H1 (cell line): ENCODE results near the gene ACSL3. TPM values are rescaled to one million over a fixed set of nuclear protein-coding genes. Genes with fewer than 3 reads are reported as not detected.
"Not testable (repeated sequence)": the region's sequence is repeated elsewhere in the genome, so short reads cannot be mapped to it uniquely, and the experiment has no call there.

Experiments used
- CTCF ChIA-PET: fragments of 300-600 bp; sonication (Branson Sonifier 250); formaldehyde crosslinking; loops from one replicate; lab custom pipeline; 2021; ENCODE audit not compliant: partially characterized antibody; lab: Charles Lee
- POLR2A ChIA-PET: fragments of 300-600 bp; sonication (Branson Sonifier 250); formaldehyde crosslinking; loops from one replicate; lab custom pipeline; 2021; ENCODE audit warnings: inconsistent platforms; ENCODE audit not compliant: partially characterized antibody; lab: Charles Lee
- DNase-seq, 2 experiments: peaks; one replicate each; pipeline versions ENCODE4 v3.0.0 to v3.0.0-alpha.2; 2010 to 2022; ENCODE audit warnings: low spot score in 2 of 2, low read depth in 1 of 2, mixed read lengths in 1 of 2
- FAIRE-seq: peaks from 2 replicates; lab custom pipeline; 2011; peaks lifted over from hg19 to GRCh38; lab: Jason Lieb, UNC
- H2AFZ ChIP-seq: 2 replicates; pipeline ENCODE4 v1.8.1; 2012; ENCODE audit warnings: low read length, inconsistent platforms
- H2AK5ac ChIP-seq: 2 replicates; pipeline ENCODE4 v1.6.1; 2013; ENCODE audit warnings: low read depth, low read length
- H2BK120ac ChIP-seq: replicated peaks from 2 replicates; pipeline ENCODE3; 2013; ENCODE audit warnings: low read depth, low read length, inconsistent platforms
- H2BK12ac ChIP-seq: 2 replicates; pipeline ENCODE4 v1.6.1; 2013; ENCODE audit warnings: low read depth, low read length
- H2BK15ac ChIP-seq: 2 replicates; pipeline ENCODE4 v1.6.1; 2013; ENCODE audit warnings: low read length
- H2BK20ac ChIP-seq: 2 replicates; pipeline ENCODE4 v1.6.1; 2013; ENCODE audit warnings: low read length
- H2BK5ac ChIP-seq: 2 replicates; pipeline ENCODE4 v1.6.1; 2013; ENCODE audit warnings: low read depth, low read length
- H3K14ac ChIP-seq: 2 replicates; pipeline ENCODE4 v1.6.1; 2013; ENCODE audit warnings: inconsistent platforms; ENCODE audit not compliant: insufficient read length
- H3K18ac ChIP-seq: 2 replicates; pipeline ENCODE4 v1.6.1; 2013; ENCODE audit warnings: low read length; ENCODE audit errors: extremely low read depth
- H3K23ac ChIP-seq: 2 replicates; pipeline ENCODE4 v1.6.1; 2013; ENCODE audit warnings: inconsistent platforms; ENCODE audit not compliant: insufficient read length
- H3K23me2 ChIP-seq: 2 replicates; pipeline ENCODE4 v1.6.1; 2013; ENCODE audit warnings: low read depth, low read length
- H3K27ac ChIP-seq: 2 replicates; pipeline ENCODE4 v1.6.1; 2011; ENCODE audit warnings: low read depth, low read length, inconsistent platforms
- H3K27me3 ChIP-seq, 4 experiments: replicated peaks in 1 of 4; 1 replicate in 1 of 4; 2 replicates in 3 of 4; pipeline versions ENCODE4 v1.6.1 to v1.8.1; 2011 to 2013; ENCODE audit warnings: low read length in 3 of 4, mild to moderate bottlenecking in 3 of 4, inconsistent platforms in 2 of 4, mixed read lengths in 2 of 4, moderate library complexity in 1 of 4; ENCODE audit not compliant: control insufficient read depth in 3 of 4, insufficient read depth in 3 of 4; ENCODE audit errors: extremely low read depth in 1 of 4
- H3K36me3 ChIP-seq, 4 experiments: 2 replicates each; pipeline versions ENCODE4 v1.6.1 to v1.8.1; 2011 to 2013; ENCODE audit warnings: mild to moderate bottlenecking in 4 of 4, low read length in 3 of 4, moderate library complexity in 2 of 4, control low read depth in 1 of 4, inconsistent platforms in 1 of 4; ENCODE audit not compliant: insufficient read depth in 4 of 4, control insufficient read depth in 2 of 4
- H3K4ac ChIP-seq: replicated peaks from 2 replicates; pipeline ENCODE3; 2013; ENCODE audit warnings: low read length, low read depth, mixed read lengths, inconsistent platforms; ENCODE audit not compliant: insufficient read length
- H3K4me1 ChIP-seq, 4 experiments: replicated peaks in 1 of 4; 1 replicate in 1 of 4; 2 replicates in 3 of 4; pipeline versions ENCODE4 v1.6.1 to v1.8.1; 2011 to 2013; ENCODE audit warnings: low read length in 3 of 4, inconsistent platforms in 2 of 4, mixed read lengths in 1 of 4; ENCODE audit not compliant: insufficient read depth in 4 of 4, control insufficient read depth in 3 of 4
- H3K4me2 ChIP-seq, 2 experiments: 2 replicates each; pipeline versions ENCODE4 v1.6.1 to v1.8.1; 2011 to 2013; ENCODE audit warnings: low read depth in 2 of 2, low read length in 2 of 2, control low read depth in 1 of 2, inconsistent platforms in 1 of 2, mild to moderate bottlenecking in 1 of 2; ENCODE audit not compliant: insufficient read depth in 1 of 2
- H3K4me3 ChIP-seq, 4 experiments: fragments of 200-600, 300-600 bp in 1 of 4; sonication (generic), shearing (Covaris generic), sonication (Bioruptor Twin) in 1 of 4; 2 replicates each; pipeline versions ENCODE4 v1.5.1 to v1.8.1; 2011 to 2016; ENCODE audit warnings: low read length in 4 of 4, low read depth in 3 of 4, control low read depth in 2 of 4, inconsistent platforms in 2 of 4, mild to moderate bottlenecking in 2 of 4, mixed read lengths in 1 of 4, moderate library complexity in 1 of 4; ENCODE audit not compliant: insufficient read depth in 2 of 4; ENCODE audit errors: extremely low read depth in 1 of 4
- H3K56ac ChIP-seq: replicated peaks from 2 replicates; pipeline ENCODE3; 2013; ENCODE audit warnings: low read depth, mild to moderate bottlenecking, mixed read lengths, low read length, inconsistent platforms; ENCODE audit not compliant: insufficient read length
- H3K79me1 ChIP-seq: 2 replicates; pipeline ENCODE4 v1.6.1; 2013; ENCODE audit warnings: low read depth, low read length, control low read depth
- H3K79me2 ChIP-seq, 2 experiments: 2 replicates each; pipeline versions ENCODE4 v1.6.1 to v1.8.1; 2012 to 2013; ENCODE audit warnings: low read length in 2 of 2, mild to moderate bottlenecking in 2 of 2, inconsistent platforms in 1 of 2; ENCODE audit not compliant: insufficient read depth in 2 of 2, control insufficient read depth in 1 of 2
- H3K9ac ChIP-seq, 4 experiments: replicated peaks in 1 of 4; 1 replicate in 1 of 4; 2 replicates in 3 of 4; pipeline versions ENCODE4 v1.6.1 to v1.8.1; 2011 to 2013; ENCODE audit warnings: low read depth in 3 of 4, low read length in 3 of 4, control low read depth in 2 of 4, mild to moderate bottlenecking in 2 of 4, moderate library complexity in 2 of 4, inconsistent platforms in 1 of 4; ENCODE audit errors: extremely low read depth in 1 of 4
- H3K9me3 ChIP-seq, 2 experiments: 2 replicates each; pipeline versions ENCODE4 v1.6.1 to v1.8.1; 2012 to 2013; ENCODE audit warnings: mild to moderate bottlenecking in 2 of 2, moderate library complexity in 2 of 2, control low read depth in 1 of 2, inconsistent platforms in 1 of 2, low read depth in 1 of 2, low read length in 1 of 2, mixed read lengths in 1 of 2; ENCODE audit not compliant: insufficient read depth in 2 of 2
- H4K20me1 ChIP-seq, 2 experiments: replicated peaks in 1 of 2; 2 replicates each; pipeline versions ENCODE3 to v1.8.1; 2011 to 2013; ENCODE audit warnings: inconsistent platforms in 2 of 2, low read length in 2 of 2, mild to moderate bottlenecking in 1 of 2; ENCODE audit not compliant: insufficient read depth in 2 of 2, control insufficient read depth in 1 of 2
- H4K5ac ChIP-seq: 2 replicates; pipeline ENCODE4 v1.6.1; 2013; ENCODE audit warnings: low read length, low read depth, mixed read lengths, inconsistent platforms; ENCODE audit not compliant: insufficient read length
- H4K8ac ChIP-seq: 2 replicates; pipeline ENCODE4 v1.8.0; 2013; ENCODE audit warnings: mild to moderate bottlenecking, moderate library complexity, low read length, inconsistent platforms; ENCODE audit not compliant: insufficient read depth; ENCODE audit errors: extremely low read depth
- H4K91ac ChIP-seq: replicated peaks from 2 replicates; pipeline ENCODE3; 2013; ENCODE audit warnings: low read length, mixed read lengths, inconsistent platforms; ENCODE audit not compliant: insufficient read length
- WGBS, 2 experiments: shearing (Covaris generic) in 1 of 2; methylation state at CpG; one replicate each; pipeline versions ENCODE4 v1.1.6 to v1.1.7; 2013 to 2015; ENCODE audit warnings: low lambda C conversion rate in 2 of 2, mixed read lengths in 2 of 2, inconsistent platforms in 1 of 2, low coverage in 1 of 2, missing lambda C conversion rate in 1 of 2; ENCODE audit not compliant: insufficient replicate concordance in 2 of 2, insufficient coverage in 1 of 2, insufficient read length in 1 of 2; ENCODE audit errors: extremely low coverage in 1 of 2, missing lambda C conversion rate in 1 of 2; 5-methylcytosine and 5-hydroxymethylcytosine counted together
- polyA plus RNA-seq, 7 experiments: library from polyadenylated mRNA; depleted of rRNA in 3 of 7; stranded (reverse) in 5 of 7; unstranded in 2 of 7; fragments of >200 nt in 5 of 7; fragments of 200-250 nt in 2 of 7; gene quantifications; 1 replicate in 5 of 7; 2 replicates in 1 of 7; 4 replicates in 1 of 7; pipeline versions ENCODE4 v1.2.1 to v1.2.3, GENCODE V29; 2011 to 2013; ENCODE audit warnings: missing spikeins in 2 of 7, mixed read lengths in 2 of 7
- total RNA-seq: library from RNA; stranded (reverse); fragmentation: NEBNext Ultra II Directional; extraction: Animal tissue kit (Norgen Biotek cat#: 25700); gene quantifications from 2 replicates; pipeline ENCODE4 v1.2.1, GENCODE V29; 2021

ACSL3 gene
- total and polyA plus RNA-seq, 2 of the 8 experiments (the other 6 are each of a cell fraction or from before 2014, with no cell fraction given), result 37.5 to 98.1 TPM

- H3K27ac ChIP-seq, H3K79me2 ChIP-seq: not testable (repeated sequence)
Measured at GRCh38 chr2:222845314-222845713, 15.5 kb upstream of the ACSL3 start.

More at GRCh38 chr2:222845314-222845713, 15.5 kb upstream of the ACSL3 start:
- H3K4me1 ChIP-seq, H4K20me1 ChIP-seq, H2BK120ac ChIP-seq, H2BK12ac ChIP-seq, H2BK20ac ChIP-seq, H2BK15ac ChIP-seq, H3K79me1 ChIP-seq, H4K8ac ChIP-seq, H3K36me3 ChIP-seq, DNase-seq, H3K56ac ChIP-seq, CTCF ChIA-PET, FAIRE-seq, H2BK5ac ChIP-seq, H2AFZ ChIP-seq, H2AK5ac ChIP-seq, H3K4me3 ChIP-seq, H3K23me2 ChIP-seq, H3K9ac ChIP-seq, H3K27me3 ChIP-seq, H3K23ac ChIP-seq, H3K18ac ChIP-seq, H3K4me2 ChIP-seq, H3K14ac ChIP-seq, H4K5ac ChIP-seq, POLR2A ChIA-PET, H3K9me3 ChIP-seq, H3K4ac ChIP-seq, H4K91ac ChIP-seq: not testable (repeated sequence)
- 91% methylated on average over 3 of the region's 3 CpGs; no CpG with 5 or more reads in 1 of the 2 experiments for WGBS, 2 experiments
